HS-27A (cell line): Measurements from ENCODE around the gene NRARP.

Experiments used
- DNase-seq: peaks from one replicate; pipeline ENCODE4 v3.0.0-alpha.2; 2012; ENCODE audit warnings: low read depth, missing footprints

The NRARP gene

DNA sequence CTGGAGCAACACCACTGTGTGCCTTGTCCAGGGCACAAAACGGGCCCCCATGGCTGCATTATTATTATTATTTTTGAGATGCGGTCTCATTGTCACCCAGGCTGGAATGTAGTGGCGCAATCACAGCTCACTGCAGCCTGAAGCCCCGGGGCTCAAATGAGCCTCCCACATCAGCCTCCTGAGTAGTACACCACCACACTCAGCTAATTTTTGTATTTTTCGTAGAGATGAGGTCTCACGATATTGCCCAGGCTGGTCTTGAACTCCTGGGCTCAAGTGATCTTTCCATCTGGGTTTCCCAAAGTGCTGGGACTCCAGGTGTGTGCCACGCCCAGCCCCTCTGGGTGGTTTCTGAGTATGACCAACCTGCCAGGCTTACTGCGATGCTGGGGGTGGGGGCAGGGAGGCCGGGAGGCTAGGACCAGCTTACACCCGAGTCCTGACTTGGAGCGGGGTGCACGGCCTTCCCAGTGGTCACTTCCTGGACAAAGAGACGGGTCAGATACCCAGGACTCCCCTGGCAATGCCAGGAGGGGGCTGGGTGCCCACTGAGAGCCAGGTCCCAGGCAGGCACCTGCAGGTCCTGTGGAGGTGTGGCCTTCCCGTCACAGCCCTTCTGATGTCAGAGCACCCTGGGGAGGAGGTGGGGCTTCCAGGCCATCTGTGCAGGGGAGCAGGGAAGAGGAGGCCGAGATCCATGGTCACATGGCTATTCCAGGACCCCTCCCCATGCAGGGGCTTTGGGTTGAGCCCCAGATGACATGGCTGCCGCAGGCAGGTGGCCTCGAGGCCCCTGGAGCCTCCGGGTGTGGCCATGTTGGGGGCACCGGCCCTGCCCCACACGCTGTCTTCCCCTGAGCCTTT is 8.3 kb upstream of the NRARP start:
- DNase-seq, result no peak

- DNase-seq, result no peak
Observed at GRCh38 chr9:137309368-137310188, 7.5 kb upstream of the NRARP start.

DNA sequence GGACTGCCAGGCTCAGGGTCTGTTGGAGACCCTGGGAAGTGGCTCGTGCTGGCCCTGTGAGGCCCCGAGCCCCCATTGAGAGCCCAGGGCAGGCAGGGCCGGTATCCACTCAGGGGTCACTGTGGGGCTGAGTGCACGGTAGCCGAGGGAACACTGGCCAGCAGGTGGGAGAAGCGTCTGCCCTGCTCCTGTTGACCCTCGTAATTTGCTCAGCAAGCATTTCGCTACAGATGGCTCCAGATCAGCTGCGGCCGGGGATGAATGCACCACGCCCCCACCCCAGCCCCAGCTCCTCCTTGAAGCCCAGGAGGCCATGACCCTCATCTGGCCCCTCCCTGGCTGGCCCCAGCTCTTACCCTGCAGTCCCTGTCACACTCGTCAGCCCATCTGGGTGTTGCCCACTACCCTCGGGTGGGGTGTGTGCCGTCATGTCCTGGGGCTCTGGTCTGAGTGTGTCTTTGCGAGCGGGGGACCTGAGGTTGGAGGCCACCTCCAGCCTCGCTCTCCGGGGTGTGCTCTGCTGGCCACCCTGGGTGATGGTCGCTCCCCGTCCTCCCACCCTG is 6.1 kb upstream of the NRARP start:
- no peak for DNase-seq

DNA sequence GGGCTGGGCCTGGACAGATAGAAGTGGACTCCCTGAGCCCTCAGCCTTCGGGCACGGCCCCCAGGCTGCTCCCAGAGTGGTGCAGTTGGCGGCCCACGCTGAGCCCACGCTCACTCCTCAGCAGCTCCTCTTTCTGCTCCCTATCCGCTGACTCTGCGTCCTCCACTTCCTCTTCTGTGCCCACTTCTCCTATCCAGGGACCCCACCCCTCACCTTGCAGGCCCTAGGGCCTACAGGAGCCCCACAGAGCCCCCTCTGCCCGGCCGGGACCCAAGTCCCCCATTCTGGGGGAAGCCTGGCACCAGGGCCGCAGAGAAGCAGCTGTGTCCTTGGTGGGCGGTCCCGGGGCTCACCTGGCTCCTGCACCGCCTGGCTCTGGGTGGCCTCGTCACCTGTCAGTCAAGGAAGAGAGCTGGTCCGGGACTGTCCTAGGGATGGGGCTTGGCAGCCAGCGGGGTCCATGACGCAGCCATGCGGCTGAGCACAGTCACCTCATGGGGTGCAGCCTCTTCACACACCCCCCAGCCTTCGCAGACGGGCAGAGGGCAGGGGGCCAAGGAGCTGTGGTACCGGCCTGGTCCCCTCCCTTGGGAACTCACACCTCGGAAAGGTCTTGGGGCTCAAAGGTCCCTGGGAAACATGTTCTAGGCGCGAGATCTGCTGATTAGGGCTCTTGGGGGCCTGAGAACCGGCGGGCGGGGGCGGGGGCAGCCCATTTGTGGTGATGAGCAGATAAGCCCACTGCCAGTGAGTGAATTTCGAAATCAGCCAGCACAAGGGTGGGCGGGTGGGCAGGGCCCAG is 5.4 kb upstream of the NRARP start:
- no peak for DNase-seq

DNA sequence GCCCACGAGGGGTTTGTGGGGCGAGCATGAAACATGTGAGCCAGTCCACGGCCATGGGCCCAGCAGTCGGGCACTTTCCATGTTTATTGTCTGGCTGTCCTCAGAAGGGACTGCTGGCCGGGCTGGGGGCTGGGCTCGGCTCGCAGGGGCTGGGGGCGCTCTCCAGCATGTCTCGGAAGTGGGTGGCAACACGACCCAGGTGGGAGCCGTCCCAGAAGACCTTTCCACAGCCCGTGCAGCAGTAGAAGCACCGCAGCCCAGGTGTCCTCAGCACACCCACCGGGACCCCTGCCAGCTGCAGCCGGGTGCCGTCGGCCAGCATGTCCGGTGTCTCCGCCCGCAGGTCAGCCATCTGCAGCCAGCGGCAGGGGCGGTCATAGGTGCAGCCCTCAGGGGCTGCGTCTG is 4.8 kb upstream of the NRARP start:
- no peak for DNase-seq

GRCh38 chr9:137306066-137306849 is 4.2 kb upstream of the NRARP start:
- no peak for DNase-seq

DNA sequence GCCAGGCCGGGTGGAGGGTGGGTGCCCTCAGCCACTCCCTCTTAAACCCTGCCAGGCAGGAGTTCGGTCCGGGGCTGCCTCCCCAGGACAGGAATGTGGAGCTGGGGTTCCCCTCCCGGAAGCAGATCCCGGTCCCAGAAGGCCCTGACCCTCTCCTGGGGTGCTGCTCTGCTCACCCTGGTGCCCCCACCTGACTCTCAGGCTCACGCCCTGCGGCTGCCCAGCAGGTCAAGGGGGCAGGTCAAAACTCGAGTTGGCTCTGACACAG is 3.7 kb upstream of the NRARP start:
- no peak for DNase-seq

- DNase-seq, result no peak
Observed at GRCh38 chr9:137305060-137305797, 3.2 kb upstream of the NRARP start.

DNA sequence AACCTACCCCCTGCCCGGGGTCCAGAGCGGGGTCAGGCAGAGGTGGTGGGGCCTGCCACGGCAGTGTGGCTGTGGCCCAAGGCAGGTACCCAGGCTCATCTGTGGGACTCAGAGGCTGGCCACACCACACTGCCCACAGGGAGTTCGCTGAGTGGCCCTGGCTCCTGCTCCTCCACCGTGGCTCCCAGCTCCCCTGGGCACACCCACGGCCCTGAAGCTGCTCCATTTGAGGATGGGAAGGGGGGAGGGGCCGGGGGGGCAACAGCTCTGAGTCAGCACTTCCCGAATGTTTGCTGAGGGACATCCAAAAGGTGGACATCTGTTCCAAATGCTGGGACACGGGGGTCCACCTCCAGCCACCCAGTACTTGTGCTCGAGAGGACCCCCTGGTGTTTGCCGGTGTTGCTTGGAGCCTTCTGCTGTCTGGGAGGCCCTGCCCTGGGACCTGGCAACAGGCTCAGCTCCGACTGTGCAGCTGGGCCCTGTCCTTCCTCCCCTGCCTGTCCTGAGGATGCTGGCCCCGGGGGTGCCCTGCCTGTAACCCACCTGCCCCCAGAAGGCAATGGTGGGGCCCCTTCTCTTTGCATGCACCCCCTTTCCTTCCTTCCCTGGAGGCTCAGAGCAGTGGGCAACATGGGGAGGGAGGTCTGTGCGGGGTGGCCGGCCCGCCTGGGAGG is 2.5 kb upstream of the NRARP start:
- no peak for DNase-seq

DNA sequence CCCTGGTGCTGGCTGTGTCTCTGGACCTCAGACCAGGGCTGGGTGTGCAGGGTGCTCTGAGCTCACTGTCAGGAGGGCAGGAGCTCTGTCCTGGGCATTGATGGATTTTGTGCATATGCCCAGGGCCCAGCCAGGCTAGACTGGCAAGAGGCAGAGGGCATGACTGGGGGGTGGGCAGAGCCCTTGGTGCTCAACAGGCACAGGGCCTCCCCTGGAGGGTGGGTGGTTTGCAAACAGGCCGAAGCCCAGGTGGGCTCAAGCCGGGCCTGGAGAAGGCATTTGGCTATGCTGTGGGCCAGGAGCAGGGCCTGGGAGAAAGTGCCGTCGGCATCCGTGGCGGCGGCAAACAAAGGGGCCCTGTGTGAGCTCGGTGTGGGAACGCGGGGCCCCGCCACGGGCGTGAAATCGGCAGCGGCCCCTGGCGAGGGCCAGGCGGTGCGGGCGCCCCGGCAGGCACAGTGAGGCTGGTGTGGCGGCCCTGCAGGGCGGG is 1.9 kb upstream of the NRARP start:
- no peak for DNase-seq

- DNase-seq, result no peak
Observed at GRCh38 chr9:137303151-137303892, 1.3 kb upstream of the NRARP start.

DNA sequence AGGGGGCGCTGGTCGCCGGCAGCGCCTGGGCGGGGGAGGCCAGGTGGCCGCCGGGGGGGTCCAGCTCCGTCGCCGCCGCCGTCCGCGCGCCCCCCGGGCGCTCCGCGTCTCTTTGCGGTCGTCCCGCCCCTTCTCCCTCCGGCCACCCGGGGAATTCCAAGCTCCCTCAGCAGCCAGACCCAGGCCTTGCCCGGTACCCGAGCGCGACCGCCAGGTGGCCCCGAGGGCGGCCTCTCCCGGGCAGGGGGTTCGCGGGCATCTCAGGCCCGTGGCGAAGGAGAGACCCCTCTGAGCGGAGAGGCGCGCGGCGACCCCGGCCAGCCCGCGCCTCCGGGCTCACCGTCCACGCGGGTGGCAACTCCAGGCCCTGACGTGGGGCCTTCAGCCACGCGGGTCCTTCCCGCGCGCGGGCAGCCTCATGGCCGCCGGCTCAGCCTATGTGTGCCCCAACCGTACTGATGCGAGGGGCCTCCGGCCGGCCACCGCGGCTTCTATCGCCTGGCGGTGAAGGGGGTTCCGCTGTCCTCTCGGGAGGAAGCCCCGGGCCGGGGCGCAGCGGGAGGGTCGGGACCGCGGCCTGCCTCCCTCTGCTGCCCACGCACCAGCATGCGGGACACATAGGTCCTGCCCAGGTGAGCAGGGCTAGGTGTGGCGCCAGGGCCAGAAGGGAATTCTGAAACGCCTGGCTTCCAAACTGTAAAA is 529 bp upstream of the NRARP start:
- no peak for DNase-seq

DNA sequence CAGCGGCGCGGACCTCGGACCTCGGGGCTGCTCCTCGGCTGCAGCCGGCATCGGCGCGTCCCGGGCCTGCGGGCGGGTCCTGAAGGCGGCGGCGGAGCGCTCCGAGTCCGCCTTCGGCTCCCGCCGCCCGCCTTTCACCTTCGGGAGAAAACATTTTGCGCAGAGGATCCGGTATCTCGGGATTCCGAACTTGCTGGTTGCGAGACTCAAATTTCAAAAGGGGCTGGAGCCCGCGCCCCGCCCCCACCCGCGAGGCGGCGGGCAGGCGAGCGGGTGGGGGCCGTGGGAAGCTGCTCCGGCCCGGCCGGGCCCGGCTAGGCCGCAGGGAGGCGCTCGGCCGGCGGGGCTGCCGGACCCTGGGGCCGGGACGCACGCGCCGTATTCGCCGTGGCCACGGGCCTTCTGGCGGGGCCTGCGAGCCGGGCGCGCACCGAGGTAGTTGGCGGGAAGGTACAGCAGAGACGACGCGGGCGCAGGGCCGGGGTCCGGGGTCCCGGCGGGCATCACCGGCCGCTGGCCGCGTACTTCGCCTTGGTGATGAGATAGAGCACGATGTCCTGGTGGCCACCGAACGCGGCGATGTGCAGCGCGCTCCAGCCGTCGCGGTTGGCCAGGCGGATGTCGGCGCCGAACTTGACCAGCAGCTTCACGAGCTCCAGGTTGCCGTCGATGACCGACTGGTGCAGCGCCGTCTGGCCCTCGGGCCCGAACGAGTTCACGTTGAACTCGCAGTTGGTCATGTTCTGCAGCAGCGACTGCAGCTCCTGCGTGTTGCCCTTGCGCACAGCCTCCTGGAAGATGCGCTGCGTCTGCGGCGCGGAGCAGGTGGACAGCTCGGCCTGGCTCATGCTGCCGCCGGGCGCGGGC is 757 bp downstream of the NRARP start:
- DNase-seq, result no peak

DNA sequence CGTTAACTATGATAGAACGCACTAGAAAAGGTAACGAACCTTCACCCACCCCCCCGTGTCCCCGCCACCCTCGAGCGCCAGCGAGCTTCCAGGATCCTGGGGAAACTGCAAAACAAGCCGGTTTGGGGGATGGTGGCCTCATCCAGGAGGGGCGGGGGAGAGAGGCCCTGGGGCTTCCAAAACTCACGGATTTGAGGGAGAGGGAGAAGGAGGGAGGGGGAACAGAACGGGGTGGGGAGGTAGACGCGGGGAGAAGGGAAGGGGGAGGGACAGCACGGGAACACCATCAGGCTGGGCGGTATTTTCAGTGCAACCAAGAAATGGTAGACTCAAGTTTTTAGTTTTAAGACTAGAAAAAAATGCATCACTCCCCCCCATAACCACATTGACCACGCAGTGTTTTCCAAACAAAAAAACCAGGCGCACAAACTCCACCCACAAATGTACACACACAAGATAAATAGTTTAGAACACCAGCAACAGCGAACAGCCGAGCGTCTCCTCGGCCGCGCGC is 1.4 kb downstream of the NRARP start:
- no peak for DNase-seq

DNA sequence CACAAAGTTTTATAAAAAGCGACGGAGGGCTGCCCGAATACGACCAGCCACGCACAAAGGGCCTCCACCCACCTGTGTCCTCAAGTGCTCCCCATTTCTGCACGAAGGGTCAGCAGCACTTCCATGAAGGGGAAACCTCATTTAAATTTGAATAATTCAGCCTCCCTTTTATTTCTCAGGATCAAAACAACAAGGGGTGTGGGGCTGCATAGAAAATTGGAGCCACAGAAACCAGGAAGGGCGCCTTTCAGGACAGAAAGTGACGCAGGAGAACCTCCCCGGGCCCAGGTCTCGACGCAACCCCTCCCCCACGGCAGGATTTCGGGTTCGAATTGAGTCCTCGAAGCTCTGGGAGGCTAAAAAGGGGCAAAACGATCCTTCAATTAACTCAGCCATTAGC is 2.1 kb downstream of the NRARP start:
- DNase-seq, result no peak

- DNase-seq, result no peak
Observed at GRCh38 chr9:137299203-137299565, 2.9 kb downstream of the NRARP start.

DNA sequence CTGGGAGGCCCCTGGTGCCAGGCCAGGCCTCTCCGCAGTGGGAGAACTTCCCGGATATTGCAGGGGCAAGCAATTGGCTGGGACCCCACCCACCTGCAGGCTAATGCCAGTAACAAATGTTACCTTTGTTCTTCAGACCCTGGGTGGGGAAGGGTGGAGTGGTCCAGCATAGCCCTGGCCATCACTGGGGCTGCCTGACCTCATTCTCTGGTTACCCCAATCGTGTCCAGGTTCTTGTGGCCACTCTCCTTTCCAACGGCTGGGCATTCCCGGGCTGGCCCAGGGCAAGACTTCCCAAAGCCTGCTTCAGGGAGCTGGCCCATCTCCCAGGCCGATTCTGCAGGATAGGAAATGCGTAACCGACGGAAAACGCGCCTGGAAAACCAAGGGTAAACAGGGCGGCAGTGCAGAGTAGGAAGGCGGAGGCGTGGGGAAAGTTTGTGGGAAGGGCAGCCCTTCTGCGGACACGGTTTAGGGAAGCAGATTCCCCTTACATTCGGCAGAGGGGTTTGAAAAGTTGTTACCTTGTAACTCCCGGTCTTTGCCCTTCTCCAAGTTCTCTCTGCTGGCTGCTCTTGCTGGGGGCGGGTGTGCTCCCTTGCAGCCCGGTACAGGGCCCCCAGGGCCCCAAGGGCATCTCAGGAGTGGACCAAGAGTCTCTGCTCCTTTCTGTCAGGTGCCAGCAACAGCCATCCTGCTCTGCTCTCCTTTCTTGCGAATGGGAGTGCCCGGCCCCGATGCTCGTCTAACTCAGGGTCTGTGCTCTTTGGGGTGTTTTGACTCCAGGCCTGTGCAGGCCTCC is 3.5 kb downstream of the NRARP start:
- DNase-seq, result no peak
